Measurements from ENCODE around the gene ASTN2.

Gene ASTN2

DNA sequence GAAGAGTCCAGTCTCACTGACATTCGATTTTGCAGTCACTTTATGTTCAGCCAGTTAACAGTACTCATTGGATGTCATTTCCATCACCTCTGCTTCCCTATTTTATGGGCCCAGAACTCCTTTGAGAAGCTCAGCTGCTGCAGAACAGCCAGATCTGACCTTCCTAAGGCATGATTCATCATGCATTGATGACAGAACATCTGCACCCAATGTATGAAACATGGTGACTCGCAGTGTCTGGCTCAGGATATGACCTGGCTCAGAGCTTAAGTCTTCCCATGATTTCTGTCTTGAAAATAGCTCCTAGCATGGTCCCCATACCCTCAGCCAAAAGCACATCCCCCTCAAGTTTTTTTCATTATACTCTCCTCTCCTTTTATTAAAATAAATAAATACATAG is 820.3 kb downstream of the ASTN2 start:
- no peaks in the 10 kb centered on the region for H3K27me3 ChIP-seq (ENCODE audit: insufficient read depth, low read length)
- H3K4me2 ChIP-seq (ENCODE audit: low read length), result no peak overlapping the region
- no peaks in the 10 kb centered on the region for H3K9me2 ChIP-seq (ENCODE audit: low read depth, low read length)
- TF ChIP-seq EZH2 (IDR thresholded peaks at IDR 0.05; ENCODE audit: borderline replicate concordance, low read length), result no peak
- TF ChIP-seq, protein P1, sequence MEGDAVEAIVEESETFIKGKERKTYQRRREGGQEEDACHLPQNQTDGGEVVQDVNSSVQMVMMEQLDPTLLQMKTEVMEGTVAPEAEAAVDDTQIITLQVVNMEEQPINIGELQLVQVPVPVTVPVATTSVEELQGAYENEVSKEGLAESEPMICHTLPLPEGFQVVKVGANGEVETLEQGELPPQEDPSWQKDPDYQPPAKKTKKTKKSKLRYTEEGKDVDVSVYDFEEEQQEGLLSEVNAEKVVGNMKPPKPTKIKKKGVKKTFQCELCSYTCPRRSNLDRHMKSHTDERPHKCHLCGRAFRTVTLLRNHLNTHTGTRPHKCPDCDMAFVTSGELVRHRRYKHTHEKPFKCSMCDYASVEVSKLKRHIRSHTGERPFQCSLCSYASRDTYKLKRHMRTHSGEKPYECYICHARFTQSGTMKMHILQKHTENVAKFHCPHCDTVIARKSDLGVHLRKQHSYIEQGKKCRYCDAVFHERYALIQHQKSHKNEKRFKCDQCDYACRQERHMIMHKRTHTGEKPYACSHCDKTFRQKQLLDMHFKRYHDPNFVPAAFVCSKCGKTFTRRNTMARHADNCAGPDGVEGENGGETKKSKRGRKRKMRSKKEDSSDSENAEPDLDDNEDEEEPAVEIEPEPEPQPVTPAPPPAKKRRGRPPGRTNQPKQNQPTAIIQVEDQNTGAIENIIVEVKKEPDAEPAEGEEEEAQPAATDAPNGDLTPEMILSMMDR (IDR thresholded peaks at IDR 0.05; ENCODE audit: low read length), result no peak
- no peak overlapping the region for H3K4me3 ChIP-seq (ENCODE audit: low read depth, low read length, poor library complexity, severe bottlenecking)
- no peak overlapping the region for H3K9ac ChIP-seq (ENCODE audit: low read length)
- H3K9me3 ChIP-seq (ENCODE audit: low read length), result no peaks in the 10 kb centered on the region
- no peaks in the 10 kb centered on the region for H4K20me1 ChIP-seq (ENCODE audit: insufficient read depth, low read length)
- no peaks in the 10 kb centered on the region for H3K79me2 ChIP-seq (ENCODE audit: insufficient read depth, low read length)
- no peaks in the 10 kb centered on the region for H3K36me3 ChIP-seq (ENCODE audit: insufficient read depth, low read length)
- no peaks in the 10 kb centered on the region for H3K4me1 ChIP-seq (ENCODE audit: insufficient read depth, low read length, severe bottlenecking)
- no peak overlapping the region for H2AFZ ChIP-seq (ENCODE audit: low read length)
- H3F3A ChIP-seq (ENCODE audit: insufficient read depth, low read length), result no peaks in the 10 kb centered on the region
- H3K27ac ChIP-seq (ENCODE audit: low read depth, low read length, poor library complexity, severe bottlenecking), result no peak overlapping the region

DNA sequence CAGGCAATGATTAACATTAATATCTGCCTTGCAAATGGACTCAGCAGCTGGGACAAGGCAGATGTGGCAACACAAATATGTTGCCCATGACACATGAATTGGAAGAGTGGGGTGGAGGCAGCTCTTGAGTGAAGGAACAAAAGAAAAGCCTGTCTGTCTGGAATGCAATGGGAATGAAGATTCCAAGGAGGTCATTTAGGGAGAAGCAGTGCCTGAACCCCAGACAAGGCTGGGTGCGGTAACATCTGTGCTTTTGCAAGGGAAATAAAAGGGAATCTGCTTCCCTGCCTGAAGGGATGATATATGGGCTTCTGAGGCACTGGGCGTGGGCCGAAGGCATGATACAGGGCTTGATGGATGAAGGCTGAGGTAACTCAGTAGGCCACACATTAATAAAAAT is 821.9 kb downstream of the ASTN2 start:
- no peaks in the 10 kb centered on the region for H3K9me2 ChIP-seq (ENCODE audit: low read depth, low read length)
- no peak overlapping the region for H3K4me2 ChIP-seq (ENCODE audit: low read length)
- H3K79me2 ChIP-seq (ENCODE audit: insufficient read depth, low read length), result no peaks in the 10 kb centered on the region
- H3K27me3 ChIP-seq (ENCODE audit: insufficient read depth, low read length), result no peaks in the 10 kb centered on the region
- no peaks in the 10 kb centered on the region for H3K4me1 ChIP-seq (ENCODE audit: insufficient read depth, low read length, severe bottlenecking)
- TF ChIP-seq, protein P1 (IDR thresholded peaks at IDR 0.05; ENCODE audit: low read length), result no peak
- no peak for TF ChIP-seq EZH2 (IDR thresholded peaks at IDR 0.05; ENCODE audit: borderline replicate concordance, low read length)
- H3F3A ChIP-seq (ENCODE audit: insufficient read depth, low read length), result no peaks in the 10 kb centered on the region
- H2AFZ ChIP-seq (ENCODE audit: low read length), result no peak overlapping the region
- no peaks in the 10 kb centered on the region for H3K36me3 ChIP-seq (ENCODE audit: insufficient read depth, low read length)
- no peak overlapping the region for H3K9ac ChIP-seq (ENCODE audit: low read length)
- H4K20me1 ChIP-seq (ENCODE audit: insufficient read depth, low read length), result no peaks in the 10 kb centered on the region
- no peak overlapping the region for H3K27ac ChIP-seq (ENCODE audit: low read depth, low read length, poor library complexity, severe bottlenecking)
- no peak overlapping the region for H3K4me3 ChIP-seq (ENCODE audit: low read depth, low read length, poor library complexity, severe bottlenecking)
- no peaks in the 10 kb centered on the region for H3K9me3 ChIP-seq (ENCODE audit: low read length)

DNA sequence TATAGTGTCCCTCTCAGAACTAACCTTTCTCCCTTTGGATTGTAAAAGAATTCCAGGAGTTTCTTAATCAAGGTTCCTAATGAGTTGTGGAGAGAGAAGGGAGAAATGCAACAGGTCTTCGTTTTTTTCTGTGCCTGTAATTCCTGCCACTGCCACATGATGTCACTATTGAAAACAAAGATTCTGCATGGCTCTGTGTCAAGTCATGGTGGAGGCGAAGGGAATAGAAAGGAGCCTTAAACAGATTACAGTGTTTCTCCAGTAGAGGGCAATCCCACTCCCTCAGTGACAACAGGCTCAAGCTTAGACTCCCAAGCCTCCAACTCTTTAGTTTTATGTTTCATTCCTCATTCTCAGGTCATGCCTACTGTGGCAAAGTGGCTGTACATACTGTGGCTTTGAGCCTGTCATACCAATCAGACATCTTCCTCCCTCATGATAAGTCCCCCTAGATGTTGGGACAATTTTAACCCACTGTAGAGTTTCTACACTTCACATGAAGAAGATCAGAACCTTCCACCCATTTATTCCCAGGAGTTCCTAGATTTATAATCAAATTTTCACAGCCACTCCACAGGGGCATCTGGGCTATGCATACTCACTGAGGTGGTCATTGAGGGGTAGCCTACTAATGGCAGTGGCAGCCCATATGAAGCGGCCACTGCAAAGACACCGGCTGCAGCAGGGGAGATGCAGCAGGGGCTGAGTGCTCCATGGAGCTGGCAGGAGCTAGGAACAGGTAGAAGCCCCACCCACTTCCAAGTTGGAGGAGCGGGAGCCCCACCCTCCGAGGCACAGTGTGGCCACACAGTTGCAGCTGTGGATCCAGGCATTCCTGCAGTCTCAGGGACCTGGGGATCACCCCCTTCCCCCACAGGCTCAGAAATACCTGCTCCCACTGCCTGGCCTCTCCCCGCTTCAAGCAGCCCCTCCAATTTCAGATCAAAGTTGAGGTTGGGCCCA is 825.2 kb downstream of the ASTN2 start:
- Histone ChIP-seq H3K36me3 (ENCODE audit: insufficient read depth, low read length) (no peaks in the 10 kb centered on the region), H4K20me1 (ENCODE audit: insufficient read depth, low read length) (no peaks in the 10 kb centered on the region), H3K9me3 (ENCODE audit: low read length) (no peaks in the 10 kb centered on the region), H3K9me2 (ENCODE audit: low read depth, low read length) (no peaks in the 10 kb centered on the region), H2AFZ (ENCODE audit: low read length) (no peak overlapping the region), H3K9ac (ENCODE audit: low read length) (no peak overlapping the region), H3K4me1 (ENCODE audit: insufficient read depth, low read length, severe bottlenecking) (no peaks in the 10 kb centered on the region), H3K4me3 (ENCODE audit: low read depth, low read length, poor library complexity, severe bottlenecking) (no peak overlapping the region), H3F3A (ENCODE audit: insufficient read depth, low read length) (no peaks in the 10 kb centered on the region), H3K27ac (ENCODE audit: low read depth, low read length, poor library complexity, severe bottlenecking) (no peak overlapping the region), H3K79me2 (ENCODE audit: insufficient read depth, low read length) (no peaks in the 10 kb centered on the region), H3K4me2 (ENCODE audit: low read length) (no peak overlapping the region), H3K27me3 (ENCODE audit: insufficient read depth, low read length) (no peaks in the 10 kb centered on the region)
- TF ChIP-seq, protein P1 (IDR thresholded peaks at IDR 0.05; ENCODE audit: low read length), result peak; percentile 94
- no peak for TF ChIP-seq EZH2 (IDR thresholded peaks at IDR 0.05; ENCODE audit: borderline replicate concordance, low read length)

Data from OCI-LY1 (cell line).